Uterus (tissue), 4 donors: Measurements from ENCODE around the gene NECAB2. TPM values are rescaled to one million over a fixed set of nuclear protein-coding genes. Genes with fewer than 3 reads are reported as not detected.
A peak's percentile ranks its signal among the peaks of the same experiment; 100 is the strongest.

Experiments
- DNase-seq, 2 donors: peaks; one replicate each; pipeline ENCODE4 v3.0.0-alpha.2; 2019 to 2020
- H3K27ac ChIP-seq, 2 donors: fragments of 200-600 bp; sonication (generic); 1 replicate in 1 of 2; 2 replicates in 1 of 2; pipeline ENCODE4 v1.5.1; 2016 to 2018
- H3K27me3 ChIP-seq, 2 donors: fragments of 200-600 bp; sonication (generic); one replicate each; pipeline ENCODE4 v1.5.1; 2018 to 2019; ENCODE audit warnings: control low read depth in 1 of 2
- H3K36me3 ChIP-seq, 2 donors: fragments of 200-600 bp; sonication (generic); one replicate each; pipeline ENCODE4 v1.5.1; 2019; ENCODE audit warnings: control low read depth in 1 of 2
- H3K4me1 ChIP-seq, 2 donors: fragments of 200-600 bp; sonication (generic); one replicate each; pipeline ENCODE4 v1.5.1; 2018 to 2019; ENCODE audit warnings: control low read depth in 1 of 2
- H3K4me3 ChIP-seq, 2 donors: fragments of 200-600 bp; sonication (generic); 1 replicate in 1 of 2; 2 replicates in 1 of 2; pipeline ENCODE4 v1.5.1; 2018 to 2019; ENCODE audit warnings: mild to moderate bottlenecking in 1 of 2
- H3K9me3 ChIP-seq, 2 donors: fragments of 200-600 bp; sonication (generic); one replicate each; pipeline ENCODE4 v1.5.1; 2019; ENCODE audit warnings: control low read depth in 1 of 2
- POLR2A ChIP-seq, 2 donors: fragments of 450-650 bp; IDR thresholded peaks; one replicate each; pipeline ENCODE4 v1.6.1; 2016; ENCODE audit warnings: antibody characterized with exemption in 2 of 2, mild to moderate bottlenecking in 1 of 2, moderate library complexity in 1 of 2
- intact Hi-C: fragments of 100-400 bp; cut with DNase I; formaldehyde crosslinking; loops from one replicate; pipeline ENCODE4 v1.15.1; 2023; ENCODE audit warnings: low total_unique reads
- total RNA-seq, 4 donors: library from RNA; depleted of rRNA in 3 of 4; stranded (reverse); fragments of >200 nt in 3 of 4; gene quantifications; one replicate each; pipeline versions ENCODE4 v1.1.0 to v1.2.4, GENCODE V29; 2014 to 2023
- TF ChIP-seq, protein P1 (sequence below), 4 experiments: fragments of 200-600 bp in 2 of 4; fragments of 450-650 bp in 2 of 4; sonication (generic) in 2 of 4; IDR thresholded peaks; one replicate each; pipeline ENCODE4 v1.5.1; 2016 to 2019; ENCODE audit warnings: antibody characterized with exemption in 4 of 4, mild to moderate bottlenecking in 2 of 4, moderate library complexity in 1 of 4
- donor health status: DM: yes; HTN: yes; CAD: no.

NECAB2 gene
- 1 to 10 TPM in 2 of 4 donors, not detected in 2; 1.1 to 1.4 TPM for total RNA-seq

DNA sequence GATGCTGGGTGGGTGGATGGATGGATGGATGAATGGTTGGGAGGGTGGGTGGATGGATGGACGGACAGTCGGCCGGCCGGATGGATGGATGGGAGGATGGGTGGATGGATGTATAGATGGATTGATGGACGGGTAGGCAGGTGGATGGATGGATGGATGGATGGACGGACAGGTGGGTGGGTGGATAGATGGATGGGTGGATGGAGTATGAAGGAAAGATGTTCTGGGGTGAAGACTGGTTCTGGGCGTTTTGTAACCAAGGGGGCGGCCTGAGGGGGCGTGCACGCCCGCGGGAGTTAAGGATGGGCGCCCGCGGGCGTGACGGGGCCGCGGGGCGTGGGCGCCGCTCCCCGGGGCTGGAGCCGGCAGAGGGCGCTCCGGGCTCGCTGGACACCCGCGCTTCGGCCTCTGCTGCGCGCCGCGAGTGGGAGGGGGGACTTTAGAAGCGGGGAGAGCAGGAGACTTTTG is at the start of gene NECAB2:
TSS of gene NECAB2 (plus strand) at position 407 of the 468 bp plus-strand sequence. CDS start 405 bp downstream, outside the sequence.
- Histone ChIP-seq H3K4me1 (peaks cover 0 to 3% of the 10 kb centered on the region in 2 donors), H3K4me3 (peak within 1 kb of the TSS in 1 of 2 donors; percentile 34), H3K36me3 (no peaks in the 10 kb centered on the region), H3K27ac (no peak within 1 kb of the TSS), H3K27me3 (peaks cover 0 to 12% of the 10 kb centered on the region in 2 donors), H3K9me3 (no peaks in the 10 kb centered on the region)
- no peak for TF ChIP-seq POLR2A (IDR thresholded peaks at IDR 0.05)
- TF ChIP-seq, protein P1, sequence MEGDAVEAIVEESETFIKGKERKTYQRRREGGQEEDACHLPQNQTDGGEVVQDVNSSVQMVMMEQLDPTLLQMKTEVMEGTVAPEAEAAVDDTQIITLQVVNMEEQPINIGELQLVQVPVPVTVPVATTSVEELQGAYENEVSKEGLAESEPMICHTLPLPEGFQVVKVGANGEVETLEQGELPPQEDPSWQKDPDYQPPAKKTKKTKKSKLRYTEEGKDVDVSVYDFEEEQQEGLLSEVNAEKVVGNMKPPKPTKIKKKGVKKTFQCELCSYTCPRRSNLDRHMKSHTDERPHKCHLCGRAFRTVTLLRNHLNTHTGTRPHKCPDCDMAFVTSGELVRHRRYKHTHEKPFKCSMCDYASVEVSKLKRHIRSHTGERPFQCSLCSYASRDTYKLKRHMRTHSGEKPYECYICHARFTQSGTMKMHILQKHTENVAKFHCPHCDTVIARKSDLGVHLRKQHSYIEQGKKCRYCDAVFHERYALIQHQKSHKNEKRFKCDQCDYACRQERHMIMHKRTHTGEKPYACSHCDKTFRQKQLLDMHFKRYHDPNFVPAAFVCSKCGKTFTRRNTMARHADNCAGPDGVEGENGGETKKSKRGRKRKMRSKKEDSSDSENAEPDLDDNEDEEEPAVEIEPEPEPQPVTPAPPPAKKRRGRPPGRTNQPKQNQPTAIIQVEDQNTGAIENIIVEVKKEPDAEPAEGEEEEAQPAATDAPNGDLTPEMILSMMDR (IDR thresholded peaks at IDR 0.05): peak; percentile 35 to 57 (median 47)
- intact Hi-C loops: loop anchor here (10.0 kb wide), 1 partner anchor 97 kb away; no protein-coding TSS in a partner anchor
- DNase-seq: no peak

DNA sequence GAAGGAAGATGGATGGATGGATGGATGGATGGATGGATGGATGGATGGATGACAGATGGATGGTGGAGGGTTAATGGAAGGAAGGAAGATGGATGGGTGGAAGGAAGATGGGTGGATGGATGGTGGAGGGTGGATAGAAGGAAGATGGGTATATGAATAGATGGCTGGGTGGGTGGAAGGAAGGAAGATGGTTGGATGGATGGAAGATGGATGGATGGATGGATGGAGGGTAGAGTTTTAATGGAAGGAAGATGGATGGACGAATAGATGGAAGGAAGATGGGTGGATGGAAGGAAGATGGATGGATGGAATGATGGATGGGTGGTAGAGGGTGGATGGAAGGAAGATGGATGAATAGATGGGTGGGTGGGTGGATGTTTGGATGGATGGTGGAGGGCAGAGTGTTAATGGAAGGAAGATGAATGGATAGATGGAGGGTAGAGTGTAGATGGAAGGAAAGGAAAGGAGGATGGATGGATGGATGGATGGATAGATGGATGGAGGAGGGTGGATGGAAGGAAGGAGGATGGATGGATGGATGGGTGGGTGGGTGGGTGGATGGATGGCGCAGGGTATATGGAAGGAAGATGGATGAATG is 47.1 kb upstream of the NECAB2 start:
- intact Hi-C loops: no loop called here
- Histone ChIP-seq H3K4me3 (no peak overlapping the region), H3K9me3 (no peaks in the 10 kb centered on the region), H3K27ac (no peak overlapping the region), H3K36me3 (no peaks in the 10 kb centered on the region), H3K4me1 (no peaks in the 10 kb centered on the region), H3K27me3 (no peaks in the 10 kb centered on the region)
- no peak for TF ChIP-seq POLR2A (IDR thresholded peaks at IDR 0.05)
- TF ChIP-seq, protein P1 (IDR thresholded peaks at IDR 0.05): no peak
- no peak for DNase-seq

DNA sequence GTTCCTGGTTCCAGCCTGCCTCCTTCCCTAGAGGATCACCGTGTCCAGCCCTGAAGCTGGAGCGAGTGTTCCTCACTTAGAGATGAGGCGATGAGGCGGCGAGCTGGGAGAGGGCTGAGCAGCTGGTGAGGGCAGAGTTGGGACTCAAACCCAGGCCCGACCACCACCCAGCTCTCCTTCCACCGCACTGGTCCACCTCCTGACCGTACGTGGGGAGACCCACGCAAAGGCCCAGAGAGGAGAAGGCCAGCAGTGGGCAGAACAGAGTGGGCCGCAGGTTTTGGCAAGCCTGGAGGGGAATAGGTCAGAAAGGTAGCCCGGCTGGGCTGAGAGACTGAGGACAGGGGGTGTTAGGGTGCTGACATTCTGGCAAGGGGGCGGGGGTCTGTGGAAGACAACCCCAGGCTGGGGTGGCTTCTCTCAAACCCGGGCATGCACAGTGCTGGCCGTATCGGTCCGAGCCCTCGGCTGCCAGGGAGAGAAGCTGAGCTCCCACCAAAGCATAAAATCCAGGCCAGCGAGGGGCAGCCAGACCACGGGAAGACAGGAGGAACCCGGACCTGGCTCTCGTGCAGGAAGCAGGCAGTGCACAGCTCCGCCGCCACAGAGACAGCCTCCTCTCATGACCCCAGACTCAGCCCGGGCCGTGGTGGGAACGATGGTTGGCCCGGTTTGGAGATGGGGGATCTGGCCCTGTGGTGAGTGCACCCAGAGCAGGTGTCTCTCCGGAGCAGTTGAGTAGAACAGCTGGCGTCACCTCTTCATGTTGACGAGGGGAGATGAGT is 44.3 kb upstream of the NECAB2 start:
- Histone ChIP-seq H3K27ac (no peak overlapping the region), H3K27me3 (no peaks in the 10 kb centered on the region), H3K9me3 (no peaks in the 10 kb centered on the region), H3K36me3 (no peaks in the 10 kb centered on the region), H3K4me3 (no peak overlapping the region), H3K4me1 (no peaks in the 10 kb centered on the region)
- intact Hi-C loops: no loop called here
- TF ChIP-seq, protein P1 (IDR thresholded peaks at IDR 0.05): no peak
- no peak for TF ChIP-seq POLR2A (IDR thresholded peaks at IDR 0.05)
- DNase-seq: no peak

DNA sequence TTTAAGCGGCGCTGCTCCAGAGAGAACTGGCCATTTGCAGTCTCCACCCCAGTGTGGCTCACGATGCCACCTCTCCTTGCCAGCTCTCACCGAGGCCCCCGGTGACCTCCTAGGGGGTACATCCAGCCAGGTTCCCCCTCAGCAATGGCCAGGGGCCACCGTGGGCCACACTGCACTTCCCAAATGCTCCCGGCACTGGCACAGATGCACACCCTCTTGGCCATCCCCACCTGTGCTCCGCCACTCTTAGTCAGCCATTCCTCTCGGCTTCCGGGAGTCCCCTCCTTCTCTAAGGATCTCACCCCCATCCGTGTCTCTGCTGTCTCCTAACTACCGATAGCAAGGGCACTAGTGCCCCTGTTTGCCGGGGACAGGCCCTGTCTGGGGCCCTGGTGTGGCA is 43.4 kb upstream of the NECAB2 start:
- intact Hi-C loops: no loop called here
- no peak for DNase-seq
- no peaks in the 10 kb centered on the region for H3K36me3 ChIP-seq
- H3K27me3 ChIP-seq: no peaks in the 10 kb centered on the region
- TF ChIP-seq, protein P1 (IDR thresholded peaks at IDR 0.05): no peak
- TF ChIP-seq POLR2A (IDR thresholded peaks at IDR 0.05): no peak
- no peaks in the 10 kb centered on the region for H3K9me3 ChIP-seq
- no peak overlapping the region for H3K4me3 ChIP-seq
- H3K27ac ChIP-seq: no peak overlapping the region
- H3K4me1 ChIP-seq: no peaks in the 10 kb centered on the region
